ENCODE data around the gene POC1A. TPM values are rescaled to one million over a fixed set of nuclear protein-coding genes. Genes with fewer than 3 reads are reported as not detected.
A peak's percentile ranks its signal among the peaks of the same experiment; 100 is the strongest.

The POC1A gene
- total RNA-seq, 1 experiment from 2014 or later: 21.4 TPM

- DNase-seq (ENCODE audit: low read depth): peak; percentile 96
These were observed 26.0 kb downstream of the POC1A start for GRCh38 chr3:52128118-52128683.

DNA sequence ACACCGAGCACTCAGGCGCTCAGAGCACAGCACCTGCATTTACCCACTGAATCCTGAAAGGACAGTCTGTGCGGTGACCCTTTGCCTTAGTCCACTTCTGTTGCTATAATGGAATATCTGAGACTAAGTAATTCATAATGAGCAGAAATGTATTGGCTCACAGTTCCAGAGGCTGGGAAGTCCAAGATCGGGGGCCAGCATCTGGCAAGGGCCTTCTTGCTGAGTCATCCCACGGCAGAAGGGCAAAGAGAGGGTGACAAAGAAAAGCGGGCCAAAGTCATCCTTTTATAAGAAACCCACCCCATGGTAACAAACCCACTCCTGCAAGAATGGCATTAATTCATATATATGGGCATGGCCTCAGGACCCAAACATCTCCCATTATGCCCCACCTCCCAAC, 27.7 kb downstream of the POC1A start:
- peak; percentile 19 for DNase-seq (ENCODE audit: low read depth)

- DNase-seq (ENCODE audit: low read depth): peak; percentile 31
These were observed 28.2 kb downstream of the POC1A start for GRCh38 chr3:52126036-52126435.

- DNase-seq (ENCODE audit: low read depth): no peak
These were observed 29.5 kb downstream of the POC1A start for GRCh38 chr3:52124766-52125165.

- DNase-seq (ENCODE audit: low read depth): no peak
These were observed 30.1 kb downstream of the POC1A start for GRCh38 chr3:52124126-52124525.

- DNase-seq (ENCODE audit: low read depth): peak; percentile 50
These were observed 31.0 kb downstream of the POC1A start for GRCh38 chr3:52123106-52123725.

GRCh38 chr3:52122491-52122890, 31.7 kb downstream of the POC1A start:
- no peak for DNase-seq (ENCODE audit: low read depth)

DNA sequence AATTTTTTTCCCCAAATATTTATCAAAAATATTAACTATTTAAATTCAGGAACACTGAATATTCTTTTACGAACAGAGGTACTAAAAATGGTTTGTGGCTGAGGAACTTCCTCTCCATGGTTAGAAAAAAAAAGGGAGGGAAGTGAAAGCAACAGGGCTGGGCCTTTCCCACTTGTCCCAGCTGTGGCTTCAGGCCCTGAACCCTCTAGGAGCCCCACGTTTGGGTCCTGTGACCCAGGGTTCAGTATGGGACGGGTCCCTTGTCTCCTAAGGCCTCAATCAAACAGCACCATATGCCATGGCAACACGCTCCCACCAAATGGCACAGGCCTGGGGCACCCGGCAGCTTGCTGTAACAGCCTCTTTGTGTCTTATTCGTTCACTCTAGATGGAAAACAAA, 32.4 kb downstream of the POC1A start:
- DNase-seq (ENCODE audit: low read depth): peak; percentile 28

GRCh38 chr3:52121464-52121805, 32.8 kb downstream of the POC1A start:
- peak; percentile 68 for DNase-seq (ENCODE audit: low read depth)

- DNase-seq (ENCODE audit: low read depth): peak; percentile 21
These were observed 33.4 kb downstream of the POC1A start for GRCh38 chr3:52120556-52121463.

DNA sequence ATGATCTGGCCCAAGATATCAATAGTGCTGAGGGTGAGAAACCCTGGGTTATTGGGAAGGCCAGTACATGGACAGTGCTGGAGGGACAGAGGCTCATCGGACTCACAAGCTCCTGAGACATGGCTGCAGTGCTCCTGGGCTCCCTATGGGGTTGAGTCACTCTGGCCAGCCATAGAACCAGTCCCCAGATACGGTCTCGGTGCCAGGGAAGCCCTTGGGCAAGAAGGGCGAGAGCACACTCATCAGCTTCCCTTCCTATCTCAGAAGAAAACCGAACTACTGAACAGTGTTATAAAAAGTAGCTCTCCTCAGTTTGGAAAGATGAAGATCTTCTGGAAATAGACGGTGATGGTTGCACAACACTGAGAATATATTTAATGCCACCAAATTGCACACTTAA, 34.4 kb downstream of the POC1A start:
- DNase-seq (ENCODE audit: low read depth): peak; percentile 76

GRCh38 chr3:52119099-52119498, 35.1 kb downstream of the POC1A start:
- no peak for DNase-seq (ENCODE audit: low read depth)

DNA sequence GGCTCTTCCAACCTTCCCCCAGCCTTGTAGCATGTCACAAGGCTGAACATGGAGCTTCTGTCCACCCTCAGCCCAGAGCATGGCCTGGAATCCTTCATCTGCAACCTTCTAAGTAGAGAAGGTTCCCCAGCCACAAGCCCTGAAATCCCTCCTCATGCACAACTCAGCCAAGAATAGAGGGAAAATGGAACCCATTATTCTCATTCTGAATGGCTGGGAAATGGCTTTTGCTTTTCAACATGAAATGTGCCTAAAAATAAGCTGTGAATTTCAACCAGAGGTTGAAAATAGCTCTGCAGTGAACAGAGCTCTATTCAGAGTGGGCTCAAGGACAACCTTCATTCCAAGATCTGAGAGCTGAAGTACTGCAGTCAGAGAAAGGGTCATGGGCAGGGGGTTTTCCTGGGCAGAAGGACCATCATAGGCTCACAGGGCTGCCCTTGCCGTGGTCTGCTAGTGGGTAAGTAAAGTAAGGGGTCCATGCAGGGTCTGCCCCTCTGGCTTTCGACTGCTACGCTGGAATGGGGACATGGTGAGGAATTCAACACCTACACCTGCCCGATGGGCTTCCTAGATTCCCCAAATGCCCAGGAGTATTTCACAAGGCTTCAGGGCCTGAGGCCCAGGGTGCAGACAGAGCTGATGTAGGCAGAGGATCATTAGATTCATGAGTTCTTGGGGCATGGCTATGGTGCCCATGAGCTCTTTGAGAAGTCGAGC, 35.9 kb downstream of the POC1A start:
- no peak for DNase-seq (ENCODE audit: low read depth)

DNA sequence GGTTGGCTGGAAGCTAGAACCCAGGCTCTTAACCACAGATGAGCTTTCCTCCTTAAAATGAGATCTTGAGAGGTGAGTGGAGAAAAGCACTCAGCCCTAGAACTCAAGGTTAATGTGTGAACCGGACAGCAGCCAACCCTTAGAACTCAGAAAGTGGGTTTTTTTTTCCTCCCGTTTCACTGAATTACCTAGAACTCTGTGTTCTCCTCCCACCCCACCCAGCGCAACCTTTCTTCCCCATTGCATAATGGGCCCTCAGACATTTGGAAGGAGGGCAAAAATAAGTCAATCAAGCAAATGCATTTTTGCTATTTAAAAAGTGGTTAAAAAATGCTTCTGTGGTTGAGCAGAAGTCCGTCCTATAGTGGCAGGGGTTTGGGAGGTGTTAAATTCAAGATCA, 36.7 kb downstream of the POC1A start:
- DNase-seq (ENCODE audit: low read depth): no peak

DNA sequence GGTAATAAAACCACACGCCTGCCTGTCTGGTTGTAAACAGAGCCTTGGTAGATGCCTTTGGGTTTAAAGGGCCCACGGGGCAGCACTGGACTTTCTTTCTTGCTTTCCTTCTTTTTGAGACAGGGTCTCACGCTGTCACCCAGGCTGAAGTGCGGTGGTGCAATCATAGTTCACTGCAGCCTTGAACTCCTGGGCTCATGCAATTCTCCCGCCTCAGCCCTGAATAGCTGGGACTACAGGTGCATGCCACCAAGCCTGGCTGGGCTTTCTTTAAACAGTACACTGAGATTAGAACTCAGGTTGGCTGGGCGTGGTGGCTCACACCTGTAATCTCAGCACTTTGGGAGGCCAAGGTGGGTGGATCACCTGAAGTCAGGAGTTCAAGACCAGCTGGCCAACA, 42.2 kb downstream of the POC1A start:
- DNase-seq (ENCODE audit: low read depth): no peak

DNA sequence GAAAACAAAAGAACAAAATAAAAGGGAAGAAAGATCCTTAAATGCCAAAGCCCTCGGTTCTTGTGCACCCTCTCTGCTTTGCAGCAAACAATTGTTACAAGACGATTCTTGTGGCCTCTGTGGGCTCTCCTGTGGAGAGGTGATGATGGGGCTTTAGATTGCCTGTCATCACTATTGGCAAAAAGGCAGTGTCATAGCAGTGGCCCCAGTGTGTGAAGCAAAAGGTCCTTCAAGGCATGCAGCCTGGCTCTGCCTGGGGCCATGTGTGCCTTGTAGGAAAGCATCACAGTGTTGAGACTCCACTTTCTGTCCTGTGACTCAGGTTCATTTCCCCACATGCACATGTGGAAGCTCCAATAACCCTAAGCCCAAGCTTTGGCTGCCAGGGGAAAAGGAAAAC, 43.7 kb downstream of the POC1A start:
- no peak for DNase-seq (ENCODE audit: low read depth)

- DNase-seq (ENCODE audit: low read depth): peak; percentile 15
These were observed 44.5 kb downstream of the POC1A start for GRCh38 chr3:52109611-52110301.

GRCh38 chr3:52108302-52109232, 45.7 kb downstream of the POC1A start:
- DNase-seq (ENCODE audit: low read depth): no peak

GRCh38 chr3:52106951-52107611, 47.1 kb downstream of the POC1A start:
- no peak for DNase-seq (ENCODE audit: low read depth)
